SK-MEL-5 (cell line): Measurements from ENCODE around the gene ADD1. TPM values are rescaled to one million over a fixed set of nuclear protein-coding genes. Genes with fewer than 3 reads are reported as not detected.
A peak's percentile ranks its signal among the peaks of the same experiment; 100 is the strongest.

Experiments used
- DNase-seq: peaks from one replicate; pipeline ENCODE4 v3.0.0-alpha.2; 2016; ENCODE audit warnings: low read depth, low spot score
- in situ Hi-C: cut with HindIII; loops from 2 replicates; pipeline ENCODE4 v1.10.0; 2016; ENCODE audit warnings: low sequenced_read_pairs, high pct_unique_total_duplicates, low pct_unique_long_range_greater_than_20kb
- polyA plus RNA-seq, 2 experiments: library from polyadenylated mRNA; depleted of rRNA; stranded (reverse); fragments of >200 nt; gene quantifications; 2 replicates each; pipeline ENCODE4 v1.2.3, GENCODE V29; 2015
- total RNA-seq: library from RNA; depleted of rRNA; stranded (reverse); fragments of >200 nt; shearing (Covaris generic); gene quantifications from 2 replicates; pipeline ENCODE4 v1.2.3, GENCODE V29; 2014; rRNA removed

The ADD1 gene, protein sequence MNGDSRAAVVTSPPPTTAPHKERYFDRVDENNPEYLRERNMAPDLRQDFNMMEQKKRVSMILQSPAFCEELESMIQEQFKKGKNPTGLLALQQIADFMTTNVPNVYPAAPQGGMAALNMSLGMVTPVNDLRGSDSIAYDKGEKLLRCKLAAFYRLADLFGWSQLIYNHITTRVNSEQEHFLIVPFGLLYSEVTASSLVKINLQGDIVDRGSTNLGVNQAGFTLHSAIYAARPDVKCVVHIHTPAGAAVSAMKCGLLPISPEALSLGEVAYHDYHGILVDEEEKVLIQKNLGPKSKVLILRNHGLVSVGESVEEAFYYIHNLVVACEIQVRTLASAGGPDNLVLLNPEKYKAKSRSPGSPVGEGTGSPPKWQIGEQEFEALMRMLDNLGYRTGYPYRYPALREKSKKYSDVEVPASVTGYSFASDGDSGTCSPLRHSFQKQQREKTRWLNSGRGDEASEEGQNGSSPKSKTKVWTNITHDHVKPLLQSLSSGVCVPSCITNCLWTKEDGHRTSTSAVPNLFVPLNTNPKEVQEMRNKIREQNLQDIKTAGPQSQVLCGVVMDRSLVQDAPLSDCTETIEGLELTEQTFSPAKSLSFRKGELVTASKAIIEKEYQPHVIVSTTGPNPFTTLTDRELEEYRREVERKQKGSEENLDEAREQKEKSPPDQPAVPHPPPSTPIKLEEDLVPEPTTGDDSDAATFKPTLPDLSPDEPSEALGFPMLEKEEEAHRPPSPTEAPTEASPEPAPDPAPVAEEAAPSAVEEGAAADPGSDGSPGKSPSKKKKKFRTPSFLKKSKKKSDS
- 144 and 148 TPM in 2 replicates for total RNA-seq
- polyA plus RNA-seq (2015; cell fraction: cytosol; rRNA removed), result 125 and 152 TPM in 2 replicates
- polyA plus RNA-seq (2015; cell fraction: nucleus; rRNA removed), result 98.5 and 103 TPM in 2 replicates

DNA sequence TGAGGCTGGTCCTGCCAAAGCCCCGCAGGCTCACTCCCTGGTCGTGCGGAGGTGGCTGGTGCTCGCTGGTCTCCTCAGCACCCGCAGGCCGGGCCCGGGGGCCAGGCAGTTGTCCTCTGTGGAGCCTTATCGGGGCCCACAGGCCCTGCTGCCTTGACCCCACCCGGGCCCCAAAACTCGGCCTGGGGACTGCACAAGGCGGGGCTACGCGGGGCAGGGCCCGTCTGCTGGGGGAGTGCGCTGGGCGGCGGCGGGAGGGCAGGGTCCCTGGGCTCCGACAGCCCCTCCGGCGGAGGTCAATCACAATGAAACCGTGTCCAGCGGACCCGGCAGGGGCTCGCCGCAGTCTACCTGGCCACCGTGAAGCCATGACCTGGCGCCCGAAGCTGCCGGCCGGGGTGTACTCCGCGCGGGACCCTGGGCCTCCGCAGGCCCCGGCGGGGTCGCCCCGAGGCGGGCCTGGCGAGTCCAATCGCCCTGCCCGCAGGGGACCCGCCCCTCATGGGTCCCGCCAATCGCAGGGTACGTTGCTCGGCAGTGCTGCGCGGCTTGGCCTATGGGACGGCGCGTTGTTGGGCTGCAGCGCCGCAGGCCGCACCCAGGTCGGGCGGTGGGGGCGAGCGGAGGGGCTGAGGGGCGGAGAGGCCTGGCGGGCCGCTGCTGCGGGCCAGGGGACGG is at the start of gene ADD1:
TSS of gene ADD1 (plus strand) at position 582 of the 678 bp plus-strand sequence. CDS start 32,072 bp downstream, outside the sequence.
- in situ Hi-C loops, result no loop called here
- DNase-seq, result peak; percentile 85

DNA sequence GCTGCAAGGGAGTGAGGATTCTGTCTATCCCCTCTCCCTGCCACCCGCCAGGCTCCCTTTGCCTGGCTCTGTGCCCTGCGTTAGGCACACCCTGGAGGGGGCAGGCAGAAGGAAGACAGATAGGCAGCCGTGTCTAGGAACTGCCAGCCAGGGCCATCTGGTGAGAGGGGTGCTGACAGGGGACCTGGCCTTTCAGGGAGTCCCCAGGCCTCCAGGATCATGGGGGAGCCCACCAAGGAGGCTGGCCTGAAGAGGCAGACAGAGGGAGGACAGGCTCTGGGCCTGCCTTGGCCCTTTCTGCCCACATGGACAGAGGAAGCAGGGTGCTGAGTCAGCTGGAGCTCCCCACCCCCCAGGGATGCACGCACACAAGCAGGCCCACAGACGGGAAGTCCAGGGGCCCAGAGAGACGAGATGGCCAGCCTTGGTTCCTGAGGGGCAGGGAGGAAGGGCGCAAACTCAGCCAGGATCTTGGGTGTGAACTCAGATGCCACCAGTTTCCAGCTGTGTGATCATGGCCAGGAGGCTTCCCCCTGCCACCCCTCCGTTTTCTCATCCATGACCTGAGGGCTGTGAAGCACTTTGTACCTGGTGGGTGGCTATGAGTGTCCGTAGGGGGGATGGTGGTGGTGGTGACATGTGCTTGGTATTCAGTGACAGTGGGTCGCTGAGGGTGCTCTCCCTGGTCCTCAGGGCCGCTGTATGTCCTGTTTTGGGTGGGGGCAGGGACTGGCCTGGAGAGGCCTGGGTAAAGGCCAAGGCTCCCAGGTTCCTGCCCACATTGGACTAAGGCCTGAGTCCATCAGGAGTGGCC is 49.0 kb upstream of the ADD1 start:
- in situ Hi-C loops, result no loop called here
- DNase-seq, result no peak

DNA sequence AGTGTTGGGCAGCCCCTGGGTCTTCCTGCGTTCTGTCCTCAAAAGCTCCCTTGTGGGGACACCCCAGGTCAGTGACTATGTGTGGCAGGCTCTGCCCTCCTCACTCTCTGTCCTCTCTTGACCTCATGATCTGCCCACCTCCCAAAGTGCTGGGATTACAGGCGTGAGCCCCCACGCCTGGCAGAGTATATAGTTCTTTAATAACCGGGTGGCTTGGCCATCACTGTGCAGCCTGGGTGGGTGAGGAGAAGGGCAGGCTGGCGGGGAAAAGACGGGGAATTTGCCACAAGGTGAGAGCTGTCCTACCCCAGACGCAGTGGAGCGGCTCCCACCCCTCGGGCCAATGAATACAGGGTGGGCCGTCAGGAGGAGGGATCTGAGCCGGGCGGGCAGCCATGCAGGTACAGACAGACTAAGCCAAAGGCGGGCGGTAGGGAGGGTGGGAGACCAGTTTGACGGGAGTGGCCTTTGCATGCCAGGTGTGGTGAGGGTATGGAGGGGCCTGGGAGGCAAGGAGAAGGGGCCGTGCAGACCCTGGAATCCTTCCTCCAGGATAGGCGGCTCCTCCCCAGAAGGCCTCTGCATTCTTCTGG is 48.2 kb upstream of the ADD1 start:
- DNase-seq, result no peak
- in situ Hi-C loops, result no loop called here

DNA sequence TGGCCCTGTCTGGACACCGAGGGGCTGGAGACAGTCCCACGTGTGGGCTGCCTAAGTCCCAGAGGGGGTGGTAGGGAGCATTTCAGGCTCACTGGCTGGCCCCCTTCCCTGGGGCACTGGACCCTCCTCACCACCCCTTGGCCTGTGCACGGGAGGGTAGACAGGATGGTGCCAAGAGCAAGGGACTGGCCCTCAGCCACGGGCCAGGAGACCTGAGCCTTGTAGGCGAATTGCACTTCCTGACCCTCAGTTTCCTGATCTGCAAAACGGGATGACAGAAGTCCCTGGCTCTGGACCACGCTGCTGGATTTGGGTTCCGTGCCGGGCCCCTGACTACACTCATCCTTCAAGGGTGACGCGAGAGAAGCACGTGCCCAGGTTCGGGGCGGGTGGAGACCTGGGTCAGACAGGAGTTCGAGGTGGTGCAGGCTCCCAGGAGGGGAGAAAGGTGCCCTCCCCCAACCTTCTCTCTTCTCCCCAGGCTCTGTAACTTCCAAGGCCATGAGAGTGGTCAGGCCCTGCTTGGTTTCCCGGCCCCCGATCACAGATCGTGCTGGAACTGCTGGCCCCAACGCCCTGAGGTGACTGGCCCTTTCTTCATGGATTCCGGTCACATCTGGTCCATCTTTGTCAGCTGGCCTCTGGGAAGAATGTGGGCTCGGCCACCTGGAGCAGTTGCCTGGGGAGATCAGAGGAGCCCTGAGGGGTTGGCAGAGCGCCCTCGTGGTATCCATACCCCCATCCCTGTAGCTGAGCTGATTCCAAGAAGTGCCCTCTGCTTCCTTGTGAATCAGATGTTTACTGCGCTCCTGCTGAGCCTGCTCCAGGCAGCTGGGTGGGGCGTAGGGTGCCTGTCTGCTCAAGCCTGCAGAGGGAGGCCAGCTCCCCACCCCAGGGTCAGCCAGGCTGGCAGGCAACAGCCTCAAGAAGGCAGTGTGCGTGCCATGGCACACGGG is 47.5 kb upstream of the ADD1 start:
- in situ Hi-C loops, result no loop called here
- no peak for DNase-seq

DNA sequence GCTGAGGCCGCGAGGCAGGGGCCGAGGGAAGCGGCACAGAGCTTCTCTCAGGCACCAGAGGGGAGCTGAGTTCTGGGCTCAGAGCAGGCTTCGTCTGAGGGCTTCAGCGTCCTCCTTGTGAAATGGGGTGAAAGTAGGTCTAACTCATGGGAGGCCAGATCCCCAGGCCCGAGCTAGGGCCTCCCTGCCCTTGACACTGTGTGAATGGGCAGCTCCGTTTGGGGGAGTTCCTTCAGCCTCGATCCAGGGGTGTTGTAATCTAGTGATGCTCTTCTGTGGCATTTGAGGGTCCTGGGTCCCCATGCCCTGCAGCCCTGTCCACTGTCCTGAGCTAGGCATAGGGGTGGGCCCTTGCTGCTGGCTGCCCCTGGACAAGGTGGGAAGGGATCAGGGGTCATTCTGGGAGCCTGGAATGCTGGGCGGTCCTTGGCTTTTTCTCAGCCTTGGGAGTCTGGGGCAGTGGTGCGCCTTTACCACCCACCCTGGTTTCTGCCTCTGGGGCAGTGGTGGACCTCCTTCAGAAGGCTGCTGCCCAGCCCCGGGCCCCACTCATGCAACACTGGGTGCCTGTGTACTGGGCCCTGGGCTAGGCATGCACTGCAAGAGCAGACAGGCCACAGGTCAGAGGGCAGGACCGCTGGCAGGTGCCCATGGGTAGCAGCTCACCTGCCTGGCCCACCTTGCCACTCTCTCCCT is 46.6 kb upstream of the ADD1 start:
- DNase-seq, result no peak
- in situ Hi-C loops, result no loop called here

DNA sequence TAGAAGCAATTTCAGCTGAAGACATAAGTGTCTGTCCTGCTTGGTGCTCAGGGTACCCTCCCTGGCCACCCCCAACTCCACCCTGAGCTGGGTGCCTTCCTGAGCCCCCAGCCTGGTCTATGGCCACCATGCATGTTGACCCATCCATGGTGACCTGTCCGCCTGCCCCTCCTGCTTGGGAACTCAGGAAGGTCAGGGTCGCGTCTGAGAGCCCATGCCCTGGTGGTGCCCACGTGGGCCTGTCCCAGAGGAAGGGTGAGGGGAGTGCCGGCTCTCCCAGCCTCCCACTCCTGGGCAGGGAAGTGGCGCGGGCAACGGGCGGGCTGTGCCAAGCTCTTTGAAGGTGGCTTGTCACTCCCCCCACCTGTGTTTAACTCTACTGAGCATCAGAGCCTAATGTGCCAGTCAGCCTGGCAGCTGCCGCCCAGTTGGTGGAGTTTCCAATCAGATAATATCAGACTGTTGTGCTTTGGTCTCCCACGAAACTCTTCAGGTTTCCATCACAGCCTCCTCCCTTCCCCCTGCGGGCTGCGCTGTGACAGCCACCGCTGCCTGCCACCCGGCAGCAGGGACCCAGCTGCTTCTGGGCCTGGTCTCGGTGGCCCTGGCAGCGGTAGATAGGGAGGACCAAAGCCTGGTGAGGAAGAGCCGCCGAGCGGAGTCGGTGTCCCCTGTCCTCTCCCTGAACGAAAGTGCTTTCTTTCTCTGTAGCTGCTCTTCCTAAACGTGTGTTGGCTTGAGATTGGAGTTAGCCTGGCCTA is 45.9 kb upstream of the ADD1 start:
- in situ Hi-C loops, result no loop called here
- no peak for DNase-seq

DNA sequence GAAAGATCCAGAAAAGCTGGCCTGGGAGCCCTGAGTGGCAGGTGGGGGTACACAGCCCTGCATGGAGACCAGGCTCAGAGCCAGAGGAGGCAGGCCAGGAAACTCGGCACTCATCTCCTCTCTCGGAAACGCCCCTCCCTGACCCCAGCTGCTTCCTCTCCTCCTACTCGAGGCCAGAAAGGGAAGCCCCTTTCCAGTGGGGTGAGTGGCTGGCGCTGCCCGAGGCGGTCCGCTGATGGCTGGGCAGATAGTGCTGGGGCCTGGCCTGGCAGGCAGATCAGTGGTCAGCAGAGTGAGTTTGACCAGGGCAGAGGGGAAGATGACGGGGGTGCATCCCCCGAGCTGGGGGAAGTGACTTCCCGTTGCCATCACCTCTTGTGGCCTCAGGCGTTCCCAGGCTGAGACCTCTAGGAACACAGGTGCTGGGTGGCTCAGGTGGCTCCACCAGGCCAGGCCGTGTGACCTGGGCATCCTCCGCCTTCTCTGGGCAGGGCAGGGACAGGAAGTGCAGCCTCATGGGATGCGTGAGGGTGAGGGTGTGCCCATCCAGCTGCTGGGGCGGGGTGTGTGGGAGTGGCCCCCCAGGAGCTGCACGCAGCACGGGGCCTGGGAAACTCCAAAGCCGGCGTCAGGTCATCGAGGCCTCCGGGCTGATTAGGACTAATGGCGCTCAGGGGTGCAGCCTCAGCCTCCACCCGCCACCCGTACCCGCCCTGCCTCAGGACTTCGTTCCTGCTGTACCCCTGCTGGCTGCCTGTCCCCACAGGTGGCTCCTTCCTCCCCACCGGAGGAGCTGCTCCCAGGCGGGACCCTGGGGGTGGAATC is 45.0 kb upstream of the ADD1 start:
- in situ Hi-C loops, result no loop called here
- no peak for DNase-seq

DNA sequence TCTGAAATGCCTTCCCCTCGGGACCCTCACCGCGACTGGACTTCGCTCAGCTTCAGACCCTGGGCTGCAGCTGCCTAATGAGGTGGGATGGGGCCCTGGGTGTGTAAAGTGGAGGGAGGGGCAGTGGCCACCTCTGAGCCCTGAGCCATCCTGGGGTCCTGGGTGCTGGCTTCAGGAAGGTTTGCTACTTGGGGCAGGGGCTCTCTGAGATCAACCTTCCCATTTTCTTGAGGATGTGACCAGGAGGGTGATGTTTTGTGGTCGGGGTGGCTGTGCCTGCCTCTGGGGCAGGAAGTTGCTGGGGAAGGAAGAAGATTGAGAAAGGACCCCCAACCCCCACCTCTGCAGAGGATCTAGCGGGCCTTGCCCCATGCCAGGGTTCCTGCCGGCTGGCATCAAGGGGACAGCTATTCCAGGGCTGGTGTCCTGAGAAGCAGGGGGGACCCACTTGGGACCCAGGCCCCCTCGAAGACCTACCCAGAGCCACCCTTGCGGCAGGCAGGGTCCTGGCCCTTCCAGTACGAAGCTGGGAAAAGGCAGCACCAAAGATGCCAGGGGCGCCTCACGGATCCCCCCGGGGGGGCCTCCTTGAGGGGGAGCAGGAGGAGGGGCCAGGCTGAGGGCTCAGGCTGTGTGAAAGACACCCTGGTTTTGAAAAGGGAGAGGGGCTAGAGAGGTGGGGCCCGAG is 44.3 kb upstream of the ADD1 start:
- in situ Hi-C loops, result no loop called here
- no peak for DNase-seq

DNA sequence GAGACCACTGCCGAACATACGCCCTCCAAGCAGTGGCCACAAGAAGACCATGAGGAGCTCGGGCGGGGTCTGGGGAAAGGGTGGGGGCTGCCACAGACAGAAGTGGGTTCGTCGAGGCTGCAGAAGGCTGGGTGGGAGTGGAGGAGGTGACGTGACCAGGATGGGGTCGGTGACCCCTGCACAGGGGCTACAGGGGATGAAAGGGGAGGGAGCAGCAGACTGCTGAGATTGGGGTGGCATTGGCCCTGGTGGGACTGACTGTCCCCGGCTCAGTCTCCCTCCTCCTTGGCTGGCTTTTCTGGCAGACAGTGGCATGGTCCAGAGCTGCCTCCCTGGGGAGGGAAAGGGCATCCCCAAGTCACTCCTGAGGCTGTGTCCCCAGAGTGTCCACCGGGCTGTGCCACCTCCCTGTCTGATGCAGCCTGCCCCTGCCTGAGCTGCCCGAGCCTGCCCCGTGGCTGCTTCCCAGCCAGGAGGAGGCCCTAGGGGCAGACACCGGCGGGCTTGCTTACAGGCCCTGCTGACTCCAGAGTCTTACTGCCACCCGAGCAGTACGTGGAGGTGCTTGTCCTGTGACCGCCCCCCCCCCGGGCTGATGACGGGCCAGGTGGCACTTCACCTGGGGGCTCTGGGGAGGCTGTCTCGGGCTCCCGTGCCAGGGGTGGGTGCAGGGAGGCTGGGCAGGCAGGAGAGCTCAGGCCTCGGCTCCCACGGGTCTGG is 43.5 kb upstream of the ADD1 start:
- no peak for DNase-seq
- in situ Hi-C loops, result no loop called here

DNA sequence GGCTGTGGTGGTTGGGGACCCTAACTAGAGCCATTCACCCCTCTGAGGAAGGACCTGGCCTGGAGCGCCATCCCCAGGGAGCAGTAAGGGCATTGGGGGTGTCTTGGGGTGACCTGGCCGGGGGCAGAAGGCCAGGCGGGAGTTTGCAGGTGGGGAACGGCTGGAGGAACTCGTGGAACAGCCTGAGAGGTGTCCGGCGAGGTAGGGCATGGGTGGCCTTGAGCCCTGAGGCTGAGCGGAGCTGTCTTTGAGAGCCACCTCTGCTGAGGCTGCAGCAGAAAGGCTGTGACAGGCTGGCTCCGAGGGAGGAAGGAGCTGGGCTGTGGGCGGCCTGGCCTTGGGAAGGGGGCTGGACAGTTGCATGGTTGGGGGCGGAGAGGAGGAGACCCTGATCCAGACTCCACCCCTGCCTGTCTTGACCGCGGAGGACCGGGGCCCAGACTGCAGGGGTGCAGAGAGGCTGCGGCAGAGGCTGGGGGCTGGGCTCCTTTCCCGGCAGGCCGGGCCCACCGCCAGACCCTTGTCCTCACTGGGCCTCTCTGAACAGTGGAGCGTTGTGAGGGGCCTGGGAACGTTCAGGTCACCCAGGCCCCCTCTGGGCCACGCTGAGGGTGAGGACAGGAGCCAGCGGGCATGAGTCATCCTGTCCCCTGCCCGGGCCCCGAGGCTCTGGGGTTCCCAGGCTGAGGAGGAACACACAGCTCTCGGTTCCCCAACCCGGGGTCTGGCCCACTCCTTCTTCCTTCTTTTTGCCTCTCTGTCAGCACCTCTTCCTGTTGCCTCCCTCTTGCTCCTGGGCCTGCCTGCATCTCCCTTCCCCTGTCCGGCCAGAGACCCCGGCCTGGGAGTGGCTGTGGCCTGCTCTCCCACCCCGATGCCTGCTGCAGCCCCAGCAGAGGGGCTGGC is 42.7 kb upstream of the ADD1 start:
- in situ Hi-C loops, result no loop called here
- no peak for DNase-seq

DNA sequence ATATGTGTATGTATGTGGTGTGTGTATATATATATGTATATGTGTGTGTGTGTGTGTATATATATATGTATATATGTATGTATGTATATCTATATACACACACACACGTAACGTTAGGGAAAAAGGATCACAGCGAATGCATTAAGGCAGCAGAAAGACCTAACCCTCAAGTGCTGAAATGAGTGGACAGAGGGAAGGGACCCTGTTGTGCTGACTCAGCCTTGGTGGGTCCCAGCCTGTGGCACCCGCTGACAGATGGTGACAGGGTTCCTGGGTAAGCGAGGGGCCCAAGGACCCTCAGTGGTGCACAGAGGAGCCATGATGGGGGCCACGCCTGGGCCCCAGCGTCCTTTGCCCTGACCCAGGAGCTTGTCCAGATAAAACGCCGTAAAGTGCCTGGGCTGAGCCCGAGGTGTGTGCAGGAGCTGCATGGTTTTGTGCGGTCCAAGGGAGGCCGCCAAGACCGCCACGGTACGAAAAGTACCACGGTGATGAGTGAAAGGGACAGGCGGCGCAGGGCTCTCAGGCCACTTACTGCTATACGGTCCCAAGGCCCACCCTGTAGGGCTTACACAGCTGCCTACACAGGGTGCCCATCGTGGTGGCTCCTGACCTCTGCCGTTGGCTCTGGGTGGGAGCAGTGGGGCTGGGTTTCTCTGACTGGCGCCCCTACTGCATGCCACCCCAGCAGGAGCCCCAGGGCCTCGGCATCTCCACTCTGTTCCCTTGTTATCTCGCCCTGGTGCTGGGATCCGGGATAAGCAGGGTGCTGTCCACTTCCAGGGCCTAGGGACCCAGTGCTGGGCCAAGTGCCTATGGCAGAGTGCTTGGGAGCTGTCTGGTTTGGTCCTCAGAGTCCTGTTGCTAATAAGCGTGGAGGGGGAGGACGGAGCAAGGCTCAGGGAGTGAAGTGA is 40.8 kb upstream of the ADD1 start:
- DNase-seq, result no peak
- in situ Hi-C loops, result no loop called here
